GM12878 (cell line): ENCODE results near the gene OLFM2. TPM values are rescaled to one million over a fixed set of nuclear protein-coding genes. Genes with fewer than 3 reads are reported as not detected.

Experiments used
- ATAC-seq: fragments of 200-7000 bp; cut with Tn5 transposase; 3 replicates; pipeline ENCODE4 v1.9.1; 2020; ENCODE audit warnings: mild to moderate bottlenecking, moderate library complexity
- BruUV-seq: library from RNA; stranded (reverse); fragments of 400-500 nt; replicated peaks from 2 replicates; lab custom pipeline; 2021; lab: Mats Ljungman, UMichigan
- CTCF ChIA-PET: fragments of 300-600 bp; sonication (Branson Sonifier 250); formaldehyde crosslinking; extraction: SDS; loops from one replicate; lab custom pipeline; 2021; ENCODE audit warnings: inconsistent platforms; lab: Yijun Ruan, JAX
- POLR2A ChIA-PET: fragments of 350-600 bp; formaldehyde crosslinking; extraction: SDS; loops from one replicate; lab custom pipeline; 2021; ENCODE audit warnings: inconsistent platforms; lab: Charles Lee
- RAD21 ChIA-PET: fragments of 300-600 bp; sonication (Branson Sonifier 250); formaldehyde crosslinking; loops from one replicate; lab custom pipeline; 2023; ENCODE audit warnings: antibody characterized with exemption; ENCODE audit not compliant: unreplicated experiment; lab: Charles Lee
- SMC1A ChIA-PET: fragments of 300-600 bp; sonication (Branson Sonifier 250); formaldehyde crosslinking; loops from one replicate; lab custom pipeline; 2023; ENCODE audit not compliant: unreplicated experiment, uncharacterized antibody; lab: Charles Lee
- DNase-seq: peaks from one replicate; pipeline ENCODE4 v3.0.0-alpha.2; 2011; ENCODE audit warnings: low read depth, low spot score
- FAIRE-seq: peaks from 3 replicates; lab custom pipeline; 2011; peaks lifted over from hg19 to GRCh38; lab: Jason Lieb, UNC
- H2AFZ ChIP-seq: 2 replicates; pipeline ENCODE4 v1.6.0; 2011; ENCODE audit warnings: low read depth, low read length, control low read depth; ENCODE audit not compliant: control insufficient read depth
- H3K27ac ChIP-seq: 2 replicates; pipeline ENCODE4 v1.5.1; 2011; ENCODE audit warnings: control low read depth; ENCODE audit not compliant: control insufficient read depth, insufficient read depth
- H3K27me3 ChIP-seq, 2 experiments: replicated peaks in 1 of 2; 2 replicates each; pipeline versions ENCODE4 v1.6.0 to v1.6.1; 2011; ENCODE audit warnings: low read length in 1 of 2; ENCODE audit not compliant: control insufficient read depth in 2 of 2, insufficient read depth in 2 of 2
- H3K36me3 ChIP-seq, 2 experiments: 2 replicates each; pipeline ENCODE4 v1.5.1; 2011; ENCODE audit warnings: low read length in 1 of 2; ENCODE audit not compliant: control insufficient read depth in 2 of 2, insufficient read depth in 2 of 2
- H3K4me1 ChIP-seq: 2 replicates; pipeline ENCODE4 v1.6.1; 2011; ENCODE audit warnings: mild to moderate bottlenecking, low read length, moderate library complexity, mixed read lengths; ENCODE audit not compliant: control insufficient read depth, insufficient read depth
- H3K4me2 ChIP-seq: 2 replicates; pipeline ENCODE4 v1.6.0; 2011; ENCODE audit warnings: control low read depth; ENCODE audit not compliant: control insufficient read depth, insufficient read depth
- H3K4me3 ChIP-seq: fragments of 200-600 bp; sonication (generic); 2 replicates; pipeline ENCODE4 v1.5.1; 2016
- H3K79me2 ChIP-seq: 2 replicates; pipeline ENCODE4 v1.6.0; 2011; ENCODE audit warnings: low read length; ENCODE audit not compliant: control insufficient read depth, insufficient read depth
- H3K9ac ChIP-seq: 2 replicates; pipeline ENCODE4 v1.8.0; 2011; ENCODE audit warnings: low read length, control low read depth, mixed read lengths; ENCODE audit not compliant: control insufficient read depth, insufficient read depth
- H3K9me3 ChIP-seq: replicated peaks from 3 replicates; pipeline ENCODE4 v1.5.1; 2011; ENCODE audit warnings: mild to moderate bottlenecking, low read length; ENCODE audit not compliant: control insufficient read depth, insufficient read depth
- H4K20me1 ChIP-seq: 2 replicates; pipeline ENCODE4 v1.6.0; 2011; ENCODE audit not compliant: control insufficient read depth, insufficient read depth
- ATF2 ChIP-seq: IDR thresholded peaks from 2 replicates; pipeline ENCODE4 v1.6.1; 2012; ENCODE audit warnings: low read length, inconsistent platforms
- BACH1 ChIP-seq: fragments of 450-650 bp; IDR thresholded peaks from 2 replicates; pipeline ENCODE4 v1.6.1; 2017; ENCODE audit warnings: mild to moderate bottlenecking, borderline replicate concordance
- CHD2 ChIP-seq: IDR thresholded peaks from 2 replicates; pipeline ENCODE4 v1.6.1; 2011; ENCODE audit warnings: low read depth, low read length, improper control_type of control experiment, borderline replicate concordance
- FOXK2 ChIP-seq: fragments of 450-650 bp; IDR thresholded peaks from 2 replicates; pipeline ENCODE4 v1.6.1; 2017; ENCODE audit warnings: mild to moderate bottlenecking, moderate library complexity
- HDGF ChIP-seq: fragments of 450-650 bp; IDR thresholded peaks from 2 replicates; pipeline ENCODE4 v1.6.1; 2016; ENCODE audit warnings: antibody characterized with exemption
- LARP7 ChIP-seq: fragments of 450-650 bp; IDR thresholded peaks from 2 replicates; pipeline ENCODE4 v1.6.1; 2017; ENCODE audit warnings: mild to moderate bottlenecking
- NFIC ChIP-seq: IDR thresholded peaks from 2 replicates; pipeline ENCODE4 v1.6.1; 2012; ENCODE audit warnings: low read depth, mild to moderate bottlenecking, inconsistent platforms, low read length, moderate library complexity
- NKRF ChIP-seq: fragments of 450-650 bp; conservative IDR thresholded peaks from 2 replicates; pipeline ENCODE4 v1.6.1; 2017; ENCODE audit warnings: mild to moderate bottlenecking, moderate library complexity
- PAX8 ChIP-seq: fragments of 450-650 bp; IDR thresholded peaks from 2 replicates; pipeline ENCODE4 v1.6.1; 2017; ENCODE audit warnings: mild to moderate bottlenecking, moderate library complexity
- PKNOX1 ChIP-seq: fragments of 450-650 bp; IDR thresholded peaks from 2 replicates; pipeline ENCODE4 v1.6.1; 2016; ENCODE audit warnings: mild to moderate bottlenecking
- POLR2A ChIP-seq: IDR thresholded peaks from 2 replicates; pipeline ENCODE4 v1.6.1; 2011; ENCODE audit warnings: low read depth, mild to moderate bottlenecking, low read length
- SIX5 ChIP-seq: IDR thresholded peaks from 2 replicates; pipeline ENCODE4 v1.6.1; 2011; ENCODE audit warnings: mild to moderate bottlenecking, low read depth, low read length, moderate library complexity; ENCODE audit not compliant: severe bottlenecking
- SREBF1 ChIP-seq: IDR thresholded peaks from 2 replicates; pipeline ENCODE4 v1.6.1; 2012; ENCODE audit warnings: mild to moderate bottlenecking, low read length
- STAT1 ChIP-seq: fragments of 450-650 bp; conservative IDR thresholded peaks from 2 replicates; pipeline ENCODE4 v1.6.1; 2014; ENCODE audit warnings: antibody characterized with exemption, mild to moderate bottlenecking
- TARDBP ChIP-seq: IDR thresholded peaks from 2 replicates; pipeline ENCODE4 v1.6.1; 2016; ENCODE audit warnings: borderline replicate concordance
- ZNF592 ChIP-seq: fragments of 450-650 bp; IDR thresholded peaks from 2 replicates; pipeline ENCODE4 v1.6.1; 2017; ENCODE audit warnings: mild to moderate bottlenecking, moderate library complexity
- ZNF622 ChIP-seq: fragments of 450-650 bp; IDR thresholded peaks from 2 replicates; pipeline ENCODE4 v1.6.1; 2017; ENCODE audit warnings: mild to moderate bottlenecking, inconsistent platforms
- ZSCAN29 ChIP-seq: fragments of 450-650 bp; IDR thresholded peaks from 2 replicates; pipeline ENCODE4 v1.6.1; 2017; ENCODE audit warnings: mild to moderate bottlenecking, moderate library complexity
- WGBS: methylation state at CpG from one replicate; pipeline ENCODE4 v1.1.6; 2016; ENCODE audit warnings: low lambda C conversion rate; ENCODE audit not compliant: insufficient replicate concordance, insufficient coverage; ENCODE audit errors: missing lambda C conversion rate; 5-methylcytosine and 5-hydroxymethylcytosine counted together
- in situ Hi-C: fragments of 300-500 bp; cut with MboI; formaldehyde crosslinking; loops from 9 replicates; pipeline ENCODE4 v1.14.3; 2018; ENCODE audit warnings: mixed read lengths
- intact Hi-C: fragments of 100-400 bp; cut with micrococcal nuclease; formaldehyde crosslinking; loops from one replicate; pipeline ENCODE4 v1.14.2; 2022; ENCODE audit not compliant: unreplicated experiment
- polyA plus RNA-seq, 11 experiments: library from polyadenylated mRNA; depleted of rRNA in 4 of 11; unstranded in 6 of 11; stranded (reverse) in 5 of 11; fragments of >200 nt; fragmentation: Nextera tagmentation in 4 of 11; fragmentation: Illumina TruSeq in 1 of 11; extraction: Ambion mirVana in 4 of 11; extraction: Trizol in 1 of 11; gene quantifications; 1 replicate in 1 of 11; 2 replicates in 10 of 11; pipeline versions ENCODE4 v1.2.1 to v1.2.3, GENCODE V29; 2011 to 2016; ENCODE audit warnings: inconsistent platforms in 2 of 11, missing spikeins in 2 of 11, low read depth in 1 of 11
- total RNA-seq, 4 experiments: library from RNA; depleted of rRNA in 3 of 4; stranded (reverse); fragments of >200 nt in 3 of 4; fragmentation: Illumina TruSeq in 1 of 4; extraction: Trizol in 1 of 4; gene quantifications; 2 replicates each; pipeline versions ENCODE4 v1.2.1 to v1.2.3, GENCODE V29; 2013 to 2021

The OLFM2 gene
- total and polyA plus RNA-seq, 10 of the 15 experiments (the other 5 are each of a cell fraction or from before 2014, with no cell fraction given), result 0.07 to 3.5 (median 0.27) TPM; not detected in 5

GRCh38 chr19:9836021-9836420, 100.3 kb downstream of the OLFM2 start:
- ChIA-PET CTCF (no interaction called here), POLR2A (no interaction called here), RAD21 (no interaction called here), SMC1A (no interaction called here)
- WGBS, result 2% methylated on average over 5 of the region's 5 CpGs
- peak overlapping the region; percentile 85 for H3K4me2 ChIP-seq
- ATAC-seq, result no peak
- H3K36me3 ChIP-seq, result peaks cover 0 to 7% of the 10 kb centered on the region in 2 experiments; a peak in 2 of 4 replicates
- no peaks in the 10 kb centered on the region for H4K20me1 ChIP-seq
- intact Hi-C loops, result no loop called here
- no peak for FAIRE-seq
- peaks cover 17% of the 10 kb centered on the region for H3K79me2 ChIP-seq
- no peaks in the 10 kb centered on the region for H3K27me3 ChIP-seq
- H3K4me1 ChIP-seq, result peaks cover 7% of the 10 kb centered on the region
- H3K9me3 ChIP-seq, result no peaks in the 10 kb centered on the region
- no peak overlapping the region for H3K27ac ChIP-seq
- no peak overlapping the region for H2AFZ ChIP-seq
- peak overlapping the region; percentile 97 for H3K4me3 ChIP-seq
- in situ Hi-C loops, result no loop called here
- no peak for DNase-seq
- no TSS peak for BruUV-seq
- H3K9ac ChIP-seq, result peak overlapping the region; percentile 70
- TF ChIP-seq ATF2, result no peak
- no peak for TF ChIP-seq LARP7
- TF ChIP-seq PKNOX1, result no peak
- no peak for TF ChIP-seq SIX5
- TF ChIP-seq SREBF1, result no peak
- TF ChIP-seq STAT1, result no peak
- TF ChIP-seq ZSCAN29, result no peak
- no peak for TF ChIP-seq FOXK2
- TF ChIP-seq CHD2, result no peak
- no peak for TF ChIP-seq TARDBP
- TF ChIP-seq POLR2A, result no peak
- TF ChIP-seq NKRF, result no peak
- TF ChIP-seq HDGF, result no peak
- TF ChIP-seq ZNF622, result no peak
- TF ChIP-seq PAX8, result no peak
- no peak for TF ChIP-seq NFIC
- no peak for TF ChIP-seq ZNF592
- no peak for TF ChIP-seq BACH1
